HG03469 (cell line): ENCODE measurements around the gene TBC1D9.

Experiments
- ATAC-seq: cut with Tn5 transposase; IDR thresholded peaks from one replicate; pipeline ENCODE4 v1.9.1; 2021; ENCODE audit warnings: mild to moderate bottlenecking, moderate library complexity, moderate number of reproducible peaks; ENCODE audit not compliant: unreplicated experiment

The TBC1D9 gene

GRCh38 chr4:140628016-140628415 is 128.2 kb downstream of the TBC1D9 start:
- no peak for ATAC-seq

- ATAC-seq = no peak
Observed at GRCh38 chr4:140626661-140627376, 129.4 kb downstream of the TBC1D9 start.

GRCh38 chr4:140622333-140622958 is 133.7 kb downstream of the TBC1D9 start:
- no peak for ATAC-seq

- ATAC-seq = no peak
Observed at GRCh38 chr4:140621161-140621560, 135.0 kb downstream of the TBC1D9 start.

- ATAC-seq = no peak
Observed at GRCh38 chr4:140617499-140618248, 138.5 kb downstream of the TBC1D9 start.

GRCh38 chr4:140615451-140615850 is 140.7 kb downstream of the TBC1D9 start:
- ATAC-seq = no peak

- ATAC-seq = no peak
Observed at GRCh38 chr4:140612357-140612756, 143.8 kb downstream of the TBC1D9 start.

GRCh38 chr4:140611854-140612253 is 144.3 kb downstream of the TBC1D9 start:
- no peak for ATAC-seq

- ATAC-seq = peak; percentile 81
Observed at GRCh38 chr4:140609548-140610425, 146.4 kb downstream of the TBC1D9 start.

GRCh38 chr4:140607852-140608251 is 148.3 kb downstream of the TBC1D9 start:
- ATAC-seq = no peak

- no peak for ATAC-seq
Observed at GRCh38 chr4:140604544-140604943, 151.6 kb downstream of the TBC1D9 start.

- no peak for ATAC-seq
Observed at GRCh38 chr4:140603286-140603685, 152.9 kb downstream of the TBC1D9 start.

- ATAC-seq = no peak
Observed at GRCh38 chr4:140602714-140603113, 153.5 kb downstream of the TBC1D9 start.

GRCh38 chr4:140600408-140600807 is 155.8 kb downstream of the TBC1D9 start:
- ATAC-seq = no peak

- peak; percentile 78 for ATAC-seq
Observed at GRCh38 chr4:140595065-140595464, 161.1 kb downstream of the TBC1D9 start.

GRCh38 chr4:140584439-140584838 is 171.7 kb downstream of the TBC1D9 start:
- ATAC-seq = no peak

- ATAC-seq = no peak
Observed at GRCh38 chr4:140581078-140581477, 175.1 kb downstream of the TBC1D9 start.

GRCh38 chr4:140579278-140579677 is 176.9 kb downstream of the TBC1D9 start:
- no peak for ATAC-seq

- no peak for ATAC-seq
Observed at GRCh38 chr4:140575489-140575888, 180.7 kb downstream of the TBC1D9 start.

GRCh38 chr4:140571620-140572019 is 184.6 kb downstream of the TBC1D9 start:
- ATAC-seq = no peak
